Glutamatergic neuron (in vitro differentiated cells): ENCODE results near the gene FOXD2. TPM values are rescaled to one million over a fixed set of nuclear protein-coding genes. Genes with fewer than 3 reads are reported as not detected.

Source experiments
- DNase-seq: peaks from one replicate; pipeline ENCODE4 v3.0.0; 2022
- H3K27ac Mint-ChIP-seq: one replicate; pipeline ENCODE4 v1.8.0; 2020; ENCODE audit warnings: mild to moderate bottlenecking, mixed read lengths, inconsistent platforms; ENCODE audit not compliant: unreplicated experiment
- H3K27me3 Mint-ChIP-seq: one replicate; pipeline ENCODE4 v1.8.0; 2020; ENCODE audit warnings: mild to moderate bottlenecking, moderate library complexity, mixed read lengths, inconsistent platforms; ENCODE audit not compliant: unreplicated experiment
- H3K36me3 Mint-ChIP-seq: one replicate; pipeline ENCODE4 v1.8.0; 2020; ENCODE audit warnings: mild to moderate bottlenecking, mixed read lengths, inconsistent platforms; ENCODE audit not compliant: unreplicated experiment
- H3K4me1 Mint-ChIP-seq: one replicate; pipeline ENCODE4 v1.8.0; 2020; ENCODE audit warnings: mild to moderate bottlenecking, low read depth, mixed read lengths, inconsistent platforms; ENCODE audit not compliant: unreplicated experiment
- H3K4me3 Mint-ChIP-seq: one replicate; pipeline ENCODE4 v1.8.0; 2020; ENCODE audit warnings: mild to moderate bottlenecking, mixed read lengths, inconsistent platforms; ENCODE audit not compliant: unreplicated experiment
- H3K9me3 Mint-ChIP-seq: one replicate; pipeline ENCODE4 v1.8.0; 2020; ENCODE audit warnings: mild to moderate bottlenecking, moderate library complexity, mixed read lengths, inconsistent platforms; ENCODE audit not compliant: unreplicated experiment
- CTCF ChIP-seq: fragments of 200-600 bp; sonication (generic); IDR thresholded peaks from one replicate; pipeline ENCODE4 v1.5.0; 2021; ENCODE audit not compliant: partially characterized antibody, unreplicated experiment
- total RNA-seq: library from RNA; stranded (reverse); fragmentation: NEBNext Ultra II Directional; extraction: Animal tissue kit (Norgen Biotek cat#: 25700); gene quantifications from one replicate; pipeline ENCODE4 v1.2.1, GENCODE V29; 2021; ENCODE audit not compliant: unreplicated experiment

FOXD2 gene
- total RNA-seq, 1 donor from 2014 or later = not detected

- Mint-ChIP-seq H3K4me1 (no peaks in the 10 kb centered on the region), H3K9me3 (no peaks in the 10 kb centered on the region), H3K4me3 (no peak overlapping the region), H3K27ac (no peak overlapping the region), H3K36me3 (no peaks in the 10 kb centered on the region), H3K27me3 (peaks cover 8% of the 10 kb centered on the region)
- no peak for DNase-seq
- TF ChIP-seq CTCF = no peak
These were observed 22.2 kb downstream of the FOXD2 start for GRCh38 chr1:47460040-47460439.

- no peak for DNase-seq
- no peaks in the 10 kb centered on the region for H3K9me3 Mint-ChIP-seq
- no peak for TF ChIP-seq CTCF
- no peak overlapping the region for H3K4me3 Mint-ChIP-seq
- H3K27ac Mint-ChIP-seq = no peak overlapping the region
- H3K4me1 Mint-ChIP-seq = no peaks in the 10 kb centered on the region
- peaks cover 8% of the 10 kb centered on the region for H3K27me3 Mint-ChIP-seq
- H3K36me3 Mint-ChIP-seq = no peaks in the 10 kb centered on the region
These were observed 22.6 kb downstream of the FOXD2 start for GRCh38 chr1:47460456-47460855.

DNA sequence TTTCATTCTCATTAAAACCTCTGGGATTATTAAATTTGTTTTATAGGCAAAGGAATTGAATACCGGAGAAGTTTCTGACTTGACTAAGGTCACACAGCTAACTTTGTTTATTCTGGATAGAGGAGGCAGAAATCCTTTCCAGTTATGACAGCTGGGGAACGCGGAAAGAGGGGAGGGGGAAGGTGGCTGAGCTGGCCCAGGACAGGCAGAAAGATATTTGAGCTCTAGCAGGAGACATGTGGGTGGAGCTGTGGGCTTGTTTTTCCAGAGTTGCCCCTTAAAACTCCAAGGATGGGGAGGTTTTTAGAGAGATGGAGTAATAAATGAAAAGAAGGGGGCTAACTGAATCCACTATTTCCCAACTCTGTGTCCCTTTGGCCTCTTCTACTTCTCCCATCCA is 27.8 kb downstream of the FOXD2 start:
- no peaks in the 10 kb centered on the region for H3K36me3 Mint-ChIP-seq
- no peaks in the 10 kb centered on the region for H3K9me3 Mint-ChIP-seq
- no peaks in the 10 kb centered on the region for H3K4me1 Mint-ChIP-seq
- no peak overlapping the region for H3K4me3 Mint-ChIP-seq
- peaks cover 3% of the 10 kb centered on the region for H3K27me3 Mint-ChIP-seq
- no peak for DNase-seq
- no peak for TF ChIP-seq CTCF
- H3K27ac Mint-ChIP-seq = no peak overlapping the region

- Mint-ChIP-seq H3K27ac (no peak overlapping the region), H3K36me3 (no peaks in the 10 kb centered on the region), H3K27me3 (no peaks in the 10 kb centered on the region), H3K4me3 (no peak overlapping the region), H3K4me1 (no peaks in the 10 kb centered on the region), H3K9me3 (no peaks in the 10 kb centered on the region)
- TF ChIP-seq CTCF = no peak
- no peak for DNase-seq
These were observed 31.0 kb downstream of the FOXD2 start for GRCh38 chr1:47468709-47469389.

DNA sequence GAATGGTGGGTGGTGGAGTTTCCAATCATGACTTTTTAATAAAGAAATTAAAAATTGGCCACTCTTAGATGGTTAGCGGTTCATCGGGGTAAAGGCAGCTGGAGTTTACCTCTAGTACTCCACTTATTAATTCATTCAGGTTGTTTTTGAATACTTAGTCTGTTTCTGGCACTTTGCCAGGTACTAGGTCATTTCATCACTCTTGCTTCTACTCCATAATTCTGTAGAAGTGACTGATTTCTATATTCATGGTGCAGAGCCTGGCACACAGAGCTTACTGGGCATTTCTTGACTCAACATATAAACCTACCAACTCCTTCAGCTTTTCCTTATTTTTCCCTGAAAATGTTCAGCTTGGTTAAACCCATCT is 31.5 kb downstream of the FOXD2 start:
- DNase-seq = no peak
- Mint-ChIP-seq H3K27ac (no peak overlapping the region), H3K27me3 (no peaks in the 10 kb centered on the region), H3K4me1 (no peaks in the 10 kb centered on the region), H3K4me3 (no peak overlapping the region), H3K9me3 (no peaks in the 10 kb centered on the region), H3K36me3 (no peaks in the 10 kb centered on the region)
- no peak for TF ChIP-seq CTCF
